Liver (tissue), 9 donors: ENCODE data around the gene ARHGEF7. TPM values are rescaled to one million over a fixed set of nuclear protein-coding genes. Genes with fewer than 3 reads are reported as not detected.

Experiments
- DNase-seq: peaks from one replicate; pipeline ENCODE4 v3.0.0-alpha.2; 2017; ENCODE audit warnings: low spot score
- H3K27ac ChIP-seq, 2 donors: one replicate each; pipeline ENCODE4 v1.7.0; 2013; ENCODE audit warnings: inconsistent platforms in 2 of 2, low read length in 2 of 2, control low read depth in 1 of 2, low read depth in 1 of 2, mild to moderate bottlenecking in 1 of 2
- H3K27me3 ChIP-seq, 4 donors: one replicate each; pipeline versions ENCODE4 v1.6.1 to v1.7.0; 2013; ENCODE audit warnings: low read length in 3 of 4, inconsistent platforms in 1 of 4, mild to moderate bottlenecking in 1 of 4, moderate library complexity in 1 of 4; ENCODE audit not compliant: control insufficient read depth in 4 of 4, insufficient read depth in 4 of 4
- H3K36me3 ChIP-seq, 4 donors: one replicate each; pipeline versions ENCODE4 v1.6.1 to v1.7.0; 2013; ENCODE audit warnings: low read length in 3 of 4, mild to moderate bottlenecking in 3 of 4, low read depth in 1 of 4, moderate library complexity in 1 of 4; ENCODE audit not compliant: control insufficient read depth in 4 of 4, insufficient read depth in 3 of 4
- H3K4me1 ChIP-seq, 4 donors: one replicate each; pipeline versions ENCODE4 v1.6.1 to v1.7.0; 2013; ENCODE audit warnings: low read length in 3 of 4, mild to moderate bottlenecking in 3 of 4, moderate library complexity in 1 of 4; ENCODE audit not compliant: control insufficient read depth in 4 of 4, insufficient read depth in 4 of 4
- H3K4me3 ChIP-seq, 3 donors: one replicate each; pipeline versions ENCODE4 v1.6.1 to v1.7.0; 2013; ENCODE audit warnings: low read length in 3 of 3, control low read depth in 1 of 3, low read depth in 1 of 3, mild to moderate bottlenecking in 1 of 3
- H3K9ac ChIP-seq, 2 donors: one replicate each; pipeline ENCODE4 v1.7.0; 2013; ENCODE audit warnings: low read length in 2 of 2, mild to moderate bottlenecking in 2 of 2, moderate library complexity in 2 of 2, control low read depth in 1 of 2, low read depth in 1 of 2
- H3K9me3 ChIP-seq, 4 donors: one replicate each; pipeline versions ENCODE4 v1.6.1 to v1.7.0; 2013; ENCODE audit warnings: low read length in 3 of 4; ENCODE audit not compliant: control insufficient read depth in 4 of 4
- ATF3 ChIP-seq: IDR thresholded peaks from 2 replicates; pipeline ENCODE4 v1.6.1; 2016; ENCODE audit warnings: antibody characterized with exemption
- CTCF ChIP-seq: fragments of 150-350 bp; IDR thresholded peaks from 2 replicates; pipeline ENCODE4 v1.5.1; 2017; ENCODE audit warnings: improper control_type of control experiment, low read depth, low read length; ENCODE audit not compliant: missing input control
- EGR1 ChIP-seq, 2 donors: IDR thresholded peaks; 2 replicates each; pipeline ENCODE4 v1.6.1; 2016 to 2018; ENCODE audit warnings: antibody characterized with exemption in 2 of 2, low read depth in 2 of 2
- FOXA1 ChIP-seq: IDR thresholded peaks from 2 replicates; pipeline ENCODE4 v1.6.1; 2016; ENCODE audit warnings: antibody characterized with exemption
- FOXA2 ChIP-seq: IDR thresholded peaks from 2 replicates; pipeline ENCODE4 v1.6.1; 2016; ENCODE audit warnings: antibody characterized with exemption
- GABPA ChIP-seq, 2 donors: IDR thresholded peaks in 1 of 2; conservative IDR thresholded peaks in 1 of 2; 2 replicates each; pipeline ENCODE4 v1.6.1; 2016; ENCODE audit warnings: antibody characterized with exemption in 2 of 2, mild to moderate bottlenecking in 1 of 2, moderate library complexity in 1 of 2
- HNF4A ChIP-seq, 2 donors: conservative IDR thresholded peaks; 2 replicates each; pipeline ENCODE4 v1.6.1; 2016; ENCODE audit warnings: antibody characterized with exemption in 2 of 2, mild to moderate bottlenecking in 2 of 2
- HNF4G ChIP-seq: IDR thresholded peaks from 2 replicates; pipeline ENCODE4 v1.6.1; 2016; ENCODE audit warnings: antibody characterized with exemption
- JUND ChIP-seq, 2 donors: IDR thresholded peaks; 2 replicates each; pipeline ENCODE4 v1.6.1; 2016; ENCODE audit warnings: antibody characterized with exemption in 2 of 2
- MAX ChIP-seq: IDR thresholded peaks from 2 replicates; pipeline ENCODE4 v1.6.1; 2016; ENCODE audit warnings: antibody characterized with exemption
- NR2F2 ChIP-seq: IDR thresholded peaks from 2 replicates; pipeline ENCODE4 v1.6.1; 2016; ENCODE audit warnings: antibody characterized with exemption
- RXRA ChIP-seq, 2 donors: IDR thresholded peaks; 2 replicates each; pipeline ENCODE4 v1.6.1; 2017 to 2018; ENCODE audit warnings: antibody characterized with exemption in 2 of 2, mild to moderate bottlenecking in 1 of 2
- SP1 ChIP-seq: IDR thresholded peaks from 2 replicates; pipeline ENCODE4 v1.6.1; 2018; ENCODE audit warnings: antibody characterized with exemption, mild to moderate bottlenecking
- TAF1 ChIP-seq: conservative IDR thresholded peaks from 2 replicates; pipeline ENCODE4 v1.6.1; 2016; ENCODE audit warnings: antibody characterized with exemption, mild to moderate bottlenecking
- YY1 ChIP-seq: IDR thresholded peaks from 2 replicates; pipeline ENCODE4 v1.6.1; 2016; ENCODE audit warnings: antibody characterized with exemption, mild to moderate bottlenecking
- ZBTB33 ChIP-seq: IDR thresholded peaks from 2 replicates; pipeline ENCODE4 v1.6.1; 2016; ENCODE audit warnings: antibody characterized with exemption
- WGBS: extraction: QIAGEN DNeasy Blood & Tissue Kit; methylation state at CpG from one replicate; pipeline ENCODE4 v1.1.7; 2013; 5-methylcytosine and 5-hydroxymethylcytosine counted together
- polyA plus RNA-seq, 2 donors: library from polyadenylated mRNA; stranded (reverse) in 1 of 2; unstranded in 1 of 2; fragments of 200-250 nt in 1 of 2; fragments of >200 nt in 1 of 2; fragmentation: Nextera tagmentation in 1 of 2; extraction: Ambion mirVana in 1 of 2; gene quantifications; one replicate each; pipeline versions ENCODE4 v1.2.1 to v1.2.3, GENCODE V29; 2013 to 2015
- total RNA-seq, 2 donors: library from RNA; depleted of rRNA; stranded (reverse); fragments of >200 nt; gene quantifications; one replicate each; pipeline ENCODE4 v1.2.3, GENCODE V29; 2014
- donor health status: healthy.
- donor health status: healthy.
- donor health status: healthy.
- donor health status: healthy.
- donor health status: healthy.

The ARHGEF7 gene
- total and polyA plus RNA-seq, 4 donors: 10.3 to 37.5 (median 20.1) TPM

GRCh38 chr13:111286749-111287148 lies 171.6 kb downstream of the ARHGEF7 start:
- no peak for DNase-seq
- TF ChIP-seq ZBTB33 (no peak), TAF1 (no peak), GABPA (IDR thresholded peaks at IDR 0.05 in 1 of 2, conservative IDR thresholded peaks at IDR 0.05 in 1 of 2) (no peak), SP1 (no peak), MAX (no peak), RXRA (IDR thresholded peaks at IDR 0.05) (no peak), JUND (IDR thresholded peaks at IDR 0.05) (no peak), HNF4G (no peak), CTCF (no peak), HNF4A (conservative IDR thresholded peaks at IDR 0.05) (no peak), YY1 (no peak), EGR1 (IDR thresholded peaks at IDR 0.05; ENCODE audit: low read depth in 2 of 2) (no peak), FOXA1 (no peak), NR2F2 (no peak)
- Histone ChIP-seq H3K4me3 (no peak overlapping the region), H3K4me1 (peaks cover 0 to 10% (median 3%) of the 10 kb centered on the region in 4 donors), H3K27ac (no peak overlapping the region), H3K9me3 (no peaks in the 10 kb centered on the region), H3K36me3 (peaks cover 18 to 62% (median 48%) of the 10 kb centered on the region in 4 donors), H3K27me3 (no peaks in the 10 kb centered on the region), H3K9ac (no peak overlapping the region)
- WGBS: 95% methylated on average over 7 of the region's 7 CpGs

GRCh38 chr13:111287201-111287600 lies 172.1 kb downstream of the ARHGEF7 start:
- 97% methylated on average over 8 of the region's 8 CpGs for WGBS
- H3K9ac ChIP-seq: no peak overlapping the region
- no peaks in the 10 kb centered on the region for H3K9me3 ChIP-seq
- H3K4me3 ChIP-seq: no peak overlapping the region
- H3K36me3 ChIP-seq: peaks cover 18 to 66% (median 52%) of the 10 kb centered on the region in 4 donors
- peaks cover 0 to 6% (median 2%) of the 10 kb centered on the region in 4 donors for H3K4me1 ChIP-seq
- H3K27ac ChIP-seq: no peak overlapping the region
- H3K27me3 ChIP-seq: no peaks in the 10 kb centered on the region
- TF ChIP-seq HNF4A (conservative IDR thresholded peaks at IDR 0.05) (no peak), HNF4G (no peak), ATF3 (no peak), YY1 (no peak), ZBTB33 (no peak), TAF1 (no peak), FOXA2 (no peak), RXRA (IDR thresholded peaks at IDR 0.05) (no peak), CTCF (no peak)
- DNase-seq: no peak
